SK-N-SH (cell line): ENCODE data around the gene ZDHHC7. TPM values are rescaled to one million over a fixed set of nuclear protein-coding genes. Genes with fewer than 3 reads are reported as not detected.

Experiments used
- CTCF ChIA-PET: fragments of 300-600, 350-600 bp; formaldehyde crosslinking; extraction: SDS; loops from one replicate; lab custom pipeline; 2021; lab: Yijun Ruan, JAX
- POLR2A ChIA-PET: fragments of 350-600 bp; sonication (Branson Sonifier 250); formaldehyde crosslinking; extraction: SDS; loops from one replicate; lab custom pipeline; 2020; ENCODE audit warnings: antibody characterized with exemption, inconsistent platforms; lab: Yijun Ruan, JAX
- DNase-seq: peaks from one replicate; pipeline ENCODE4 v3.0.0; 2012
- H2AFZ ChIP-seq: fragments of 200-600 bp; sonication (generic); 2 replicates; pipeline ENCODE4 v1.8.1; 2016; ENCODE audit warnings: antibody characterized with exemption, mild to moderate bottlenecking, low read depth
- H3F3A ChIP-seq: fragments of 200-600 bp; sonication (generic); replicated peaks from 2 replicates; pipeline ENCODE3; 2016; ENCODE audit warnings: antibody characterized with exemption, mild to moderate bottlenecking; ENCODE audit not compliant: insufficient read depth
- H3K27ac ChIP-seq, 2 experiments: fragments of 200-500 bp in 1 of 2; fragments of 200-600 bp in 1 of 2; sonication (Bioruptor generic) in 1 of 2; sonication (generic), shearing (Covaris generic) in 1 of 2; 2 replicates each; pipeline versions ENCODE4 v1.5.1 to v1.6.1; 2014 to 2016; ENCODE audit warnings: low read depth in 2 of 2, inconsistent platforms in 1 of 2, low read length in 1 of 2, mild to moderate bottlenecking in 1 of 2, mixed read lengths in 1 of 2
- H3K27me3 ChIP-seq: fragments of 200-600 bp; sonication (generic), shearing (Covaris generic); 2 replicates; pipeline ENCODE4 v1.6.1; 2016; ENCODE audit warnings: mixed run types; ENCODE audit not compliant: insufficient read depth
- H3K36me3 ChIP-seq, 2 experiments: fragments of 200-500 bp in 1 of 2; fragments of 200-600 bp in 1 of 2; sonication (Bioruptor generic) in 1 of 2; sonication (generic) in 1 of 2; replicated peaks in 1 of 2; 2 replicates each; pipeline versions ENCODE3 to v1.5.1; 2014 to 2016; ENCODE audit warnings: low read length in 1 of 2, mild to moderate bottlenecking in 1 of 2; ENCODE audit not compliant: insufficient read depth in 2 of 2, control insufficient read depth in 1 of 2
- H3K4me1 ChIP-seq, 2 experiments: fragments of 200-500 bp in 1 of 2; fragments of 200-600 bp in 1 of 2; sonication (Bioruptor generic) in 1 of 2; sonication (generic), shearing (Covaris generic) in 1 of 2; 2 replicates each; pipeline versions ENCODE4 v1.5.1 to v1.6.1; 2014 to 2016; ENCODE audit warnings: low read depth in 1 of 2, low read length in 1 of 2, mixed run types in 1 of 2; ENCODE audit not compliant: insufficient read depth in 2 of 2, control insufficient read depth in 1 of 2
- H3K4me2 ChIP-seq: fragments of 200-600 bp; sonication (generic), shearing (Covaris generic); 2 replicates; pipeline ENCODE4 v1.6.1; 2017; ENCODE audit warnings: mixed run types
- H3K4me3 ChIP-seq, 2 experiments: fragments of 200-500 bp in 1 of 2; fragments of 200-600 bp in 1 of 2; sonication (Bioruptor generic) in 1 of 2; sonication (generic), shearing (Covaris generic) in 1 of 2; 2 replicates each; pipeline versions ENCODE4 v1.5.1 to v1.8.1; 2014 to 2016; ENCODE audit warnings: low read depth in 2 of 2, inconsistent platforms in 1 of 2, low read length in 1 of 2, mild to moderate bottlenecking in 1 of 2, mixed read lengths in 1 of 2, moderate library complexity in 1 of 2
- H3K79me2 ChIP-seq: fragments of 200-600 bp; sonication (generic); 2 replicates; pipeline ENCODE4 v1.8.1; 2017; ENCODE audit warnings: mild to moderate bottlenecking; ENCODE audit not compliant: insufficient read depth
- H3K9ac ChIP-seq: fragments of 200-600 bp; sonication (generic); 2 replicates; pipeline ENCODE4 v1.6.1; 2017; ENCODE audit warnings: mixed run types
- H3K9me2 ChIP-seq: fragments of 200-600 bp; sonication (generic); 2 replicates; pipeline ENCODE4 v1.6.1; 2017; ENCODE audit warnings: mixed run types
- H3K9me3 ChIP-seq: fragments of 200-600 bp; sonication (generic); 2 replicates; pipeline ENCODE4 v1.6.1; 2017; ENCODE audit warnings: mixed run types, mild to moderate bottlenecking, moderate library complexity
- H4K20me1 ChIP-seq: fragments of 200-600 bp; sonication (generic); 2 replicates; pipeline ENCODE4 v1.6.1; 2017; ENCODE audit warnings: mild to moderate bottlenecking, mixed run types; ENCODE audit not compliant: insufficient read depth
- CTCF ChIP-seq: fragments of 200-600 bp; sonication (generic); IDR thresholded peaks from 2 replicates; pipeline ENCODE4 v1.6.1; 2017; ENCODE audit warnings: antibody characterized with exemption, mild to moderate bottlenecking, moderate library complexity
- ELF1 ChIP-seq: IDR thresholded peaks from 2 replicates; pipeline ENCODE4 v1.4.0; 2012
- EZH2phosphoT487 ChIP-seq: fragments of 200-600 bp; sonication (generic); IDR thresholded peaks from 2 replicates; pipeline ENCODE4 v1.6.1; 2017; ENCODE audit warnings: low read depth, mixed run types, mild to moderate bottlenecking, antibody characterized with exemption, moderate library complexity, borderline replicate concordance
- FOSL2 ChIP-seq: IDR thresholded peaks from 2 replicates; pipeline ENCODE4 v1.4.0; 2012; ENCODE audit warnings: low read depth, mild to moderate bottlenecking, moderate library complexity, borderline replicate concordance
- FOXJ3 ChIP-seq: sonication (generic); formaldehyde crosslinking; IDR thresholded peaks from 2 replicates; pipeline ENCODE4 v1.5.1; 2020; ENCODE audit warnings: mild to moderate bottlenecking, missing genetic modification reagents
- GATA2 ChIP-seq: sonication (generic); formaldehyde crosslinking; IDR thresholded peaks from 2 replicates; pipeline ENCODE4 v1.5.0; 2020; ENCODE audit warnings: mild to moderate bottlenecking, missing genetic modification reagents
- IRF3 ChIP-seq: fragments of 150-350 bp; IDR thresholded peaks from 2 replicates; pipeline ENCODE4 v1.6.1; 2016; ENCODE audit warnings: mild to moderate bottlenecking, low read depth, low read length
- JUND ChIP-seq: IDR thresholded peaks from 2 replicates; pipeline ENCODE4 v1.4.0; 2012
- MXI1 ChIP-seq: IDR thresholded peaks from 2 replicates; pipeline ENCODE4 v1.6.1; 2012; ENCODE audit warnings: mild to moderate bottlenecking, low read depth, low read length, improper control_type of control experiment
- NRF1 ChIP-seq: IDR thresholded peaks from 2 replicates; pipeline ENCODE4 v1.6.1; 2012; ENCODE audit warnings: low read depth, mild to moderate bottlenecking, low read length
- RAD21 ChIP-seq: IDR thresholded peaks from 2 replicates; pipeline ENCODE4 v1.6.1; 2012; ENCODE audit warnings: mild to moderate bottlenecking, low read length
- RCOR1 ChIP-seq: fragments of 150-350 bp; IDR thresholded peaks from 2 replicates; pipeline ENCODE4 v1.6.1; 2017; ENCODE audit warnings: antibody characterized with exemption, low read length
- RXRA ChIP-seq: IDR thresholded peaks from 2 replicates; pipeline ENCODE4 v1.4.0; 2012; ENCODE audit warnings: low read depth, mild to moderate bottlenecking, borderline replicate concordance
- SIN3A ChIP-seq: IDR thresholded peaks from 2 replicates; pipeline ENCODE4 v1.6.1; 2012; ENCODE audit warnings: low read depth, mild to moderate bottlenecking, low read length, moderate library complexity, borderline replicate concordance
- SMC3 ChIP-seq: IDR thresholded peaks from 2 replicates; pipeline ENCODE4 v1.6.1; 2012; ENCODE audit warnings: low read depth, low read length, improper control_type of control experiment
- USF2 ChIP-seq: fragments of 150-350 bp; IDR thresholded peaks from 2 replicates; pipeline ENCODE4 v1.6.1; 2017; ENCODE audit warnings: antibody characterized with exemption, low read length, low read depth, borderline replicate concordance
- WGBS: methylation state at CpG from one replicate; pipeline ENCODE4 v1.1.6; 2017; ENCODE audit warnings: low lambda C conversion rate; 5-methylcytosine and 5-hydroxymethylcytosine counted together
- polyA plus RNA-seq, 3 experiments: library from polyadenylated mRNA; depleted of rRNA; stranded (reverse); fragments of >200 nt; gene quantifications; 2 replicates each; pipeline ENCODE4 v1.2.3, GENCODE V29; 2012

ZDHHC7 gene
- polyA plus RNA-seq, 1 of the 3 experiments (the other 2 are of a cell fraction): 114 TPM

- Histone ChIP-seq H3K9me3 (no peaks in the 10 kb centered on the region), H3K9me2 (no peaks in the 10 kb centered on the region), H3K4me1 (peaks cover 0 to 20% of the 10 kb centered on the region in 2 experiments; a peak in 1 of 4 replicates), H3F3A (no peaks in the 10 kb centered on the region), H3K9ac (no peak overlapping the region), H3K36me3 (no peaks in the 10 kb centered on the region), H3K79me2 (no peaks in the 10 kb centered on the region), H3K4me3 (no peak overlapping the region), H3K27me3 (no peaks in the 10 kb centered on the region), H3K27ac (no peak overlapping the region), H3K4me2 (no peak overlapping the region), H4K20me1 (no peaks in the 10 kb centered on the region), H2AFZ (no peak overlapping the region)
- DNase-seq: no peak
- WGBS: 83% methylated on average over 12 of the region's 19 CpGs
- TF ChIP-seq MXI1: no peak
- no peak for TF ChIP-seq ELF1
- TF ChIP-seq RCOR1: no peak
- TF ChIP-seq JUND: no peak
- TF ChIP-seq FOSL2: no peak
- no peak for TF ChIP-seq EZH2phosphoT487
- TF ChIP-seq USF2: no peak
- no peak for TF ChIP-seq RXRA
- no peak for TF ChIP-seq NRF1
- TF ChIP-seq IRF3: no peak
- no peak for TF ChIP-seq FOXJ3 (CRISPR knock-in tag)
- TF ChIP-seq SIN3A: no peak
- POLR2A ChIA-PET: interaction anchor here (0.6 kb wide), 1 partner anchor 20 kb away, joined by 4 read pairs; no protein-coding TSS in a partner anchor
- CTCF ChIA-PET: interaction anchor here (0.6 to 4.4 kb wide), 20 partner anchors 8 to 503 kb away, joined by 3 to 35 read pairs (median 4); no protein-coding TSS in a partner anchor
These were observed 85.5 kb downstream of the ZDHHC7 start for GRCh38 chr16:84925773-84926372.

DNA sequence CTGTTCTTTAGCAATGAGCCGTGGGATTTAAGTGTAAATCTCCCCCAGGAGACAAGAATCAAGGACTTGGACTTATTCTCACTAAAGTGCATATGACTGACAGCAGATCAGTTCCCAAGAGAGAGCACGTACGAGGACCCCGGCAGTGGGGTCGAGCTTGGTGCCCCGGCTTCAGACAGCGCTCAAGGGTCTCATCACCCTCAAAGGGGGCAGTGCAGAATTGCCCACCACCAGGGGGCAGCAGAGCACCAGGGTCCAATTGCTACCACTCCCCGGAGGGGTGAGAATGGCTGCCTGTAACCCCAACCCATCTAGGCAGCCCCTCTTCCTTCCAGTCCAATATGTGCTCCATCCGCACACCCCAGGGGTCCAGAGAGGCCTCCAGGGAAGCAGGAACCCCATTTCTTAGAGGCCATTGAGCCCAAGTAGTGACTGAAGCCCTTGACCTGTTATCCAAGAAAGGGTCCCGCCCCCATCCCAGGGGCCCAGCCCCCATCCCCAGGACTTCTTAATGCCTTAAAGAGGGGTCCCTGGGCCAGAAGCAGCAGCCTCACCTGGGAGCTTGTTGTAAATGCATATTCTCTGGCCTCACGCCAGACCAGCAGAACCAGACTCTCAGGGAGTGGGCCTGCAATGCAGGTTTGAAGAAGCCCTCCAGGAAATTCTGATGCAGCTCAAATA, 86.1 kb downstream of the ZDHHC7 start:
- Histone ChIP-seq H3K9me3 (no peaks in the 10 kb centered on the region), H3K27me3 (no peaks in the 10 kb centered on the region), H3K4me2 (no peak overlapping the region), H3K9ac (no peak overlapping the region), H3K27ac (no peak overlapping the region), H3K4me3 (no peak overlapping the region; a peak in 1 of 4 replicates), H3K4me1 (peaks cover 0 to 20% of the 10 kb centered on the region in 2 experiments; a peak in 1 of 4 replicates), H3K9me2 (no peaks in the 10 kb centered on the region), H3K36me3 (no peaks in the 10 kb centered on the region), H3F3A (no peaks in the 10 kb centered on the region), H4K20me1 (no peaks in the 10 kb centered on the region), H3K79me2 (no peaks in the 10 kb centered on the region), H2AFZ (no peak overlapping the region)
- TF ChIP-seq SMC3: peak; percentile 38; the same call in 1 of the 2 replicates
- TF ChIP-seq CTCF: peak; percentile 73
- peak; percentile 56 for TF ChIP-seq RAD21
- TF ChIP-seq GATA2 (CRISPR knock-in tag): no peak
- 90% methylated on average over 3 of the region's 11 CpGs for WGBS
- CTCF ChIA-PET: interaction anchor here (0.6 to 4.4 kb wide), 28 partner anchors 9 to 504 kb away, joined by 3 to 35 read pairs (median 4); no protein-coding TSS in a partner anchor
- peak; percentile 56 for DNase-seq
- POLR2A ChIA-PET: no interaction called here
